NT2/D1 (cell line): ENCODE results near the gene FRMD4A.

Experiments used
- YY1 ChIP-seq: IDR thresholded peaks from 2 replicates; pipeline ENCODE4 v1.6.1; 2011; ENCODE audit not compliant: insufficient read length, insufficient read depth
- ZNF274 ChIP-seq: IDR thresholded peaks from 2 replicates; pipeline ENCODE4 v1.6.1; 2011; ENCODE audit warnings: mild to moderate bottlenecking, low read depth, low read length

DNA sequence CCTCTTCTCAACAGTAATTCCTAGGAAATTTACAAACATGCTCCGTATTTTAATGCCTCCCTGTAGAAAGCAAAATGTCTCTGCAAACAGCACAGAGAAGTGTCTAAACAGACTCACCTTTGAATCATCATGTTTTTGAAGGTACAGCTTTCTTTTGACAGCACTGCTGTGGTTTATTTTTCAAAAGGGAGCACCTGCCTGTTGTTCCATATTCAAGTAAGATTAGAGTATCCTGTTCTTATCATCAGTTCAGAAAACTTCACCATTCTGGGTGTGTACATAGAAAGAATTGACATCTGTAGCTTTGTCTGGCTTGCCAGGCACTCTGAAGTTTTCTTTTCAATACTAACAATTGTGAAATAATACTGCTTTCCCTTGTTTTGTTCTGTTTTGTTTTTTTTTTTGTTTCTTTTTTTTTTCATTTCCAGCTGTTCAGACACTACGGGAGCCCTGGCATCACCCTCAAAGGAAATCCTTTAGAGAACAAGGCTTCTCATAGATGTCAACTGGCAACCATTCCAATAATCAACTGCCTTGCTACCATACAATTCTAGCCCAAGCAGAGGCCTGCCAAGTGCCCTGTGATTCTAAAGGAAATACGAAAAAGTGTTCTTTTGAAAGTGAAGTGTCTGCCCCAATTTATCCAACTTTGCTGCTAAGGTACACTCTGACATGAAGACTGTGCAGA lies 468.0 kb downstream of the FRMD4A start:
- TF ChIP-seq ZNF274 = no peak
- TF ChIP-seq YY1 = no peak
